Endothelial cell of umbilical vein (primary cell): ENCODE results near the gene CCDC86.

ENCODE experiments used
- CTCF ChIP-seq, 2 donors: IDR thresholded peaks; 1 replicate in 1 of 2; 2 replicates in 1 of 2; pipeline ENCODE4 v1.5.1; 2011; ENCODE audit warnings: low read length in 2 of 2, mild to moderate bottlenecking in 2 of 2, moderate library complexity in 2 of 2, control low read depth in 1 of 2, inconsistent platforms in 1 of 2, low read depth in 1 of 2; ENCODE audit not compliant: insufficient read depth in 1 of 2; ENCODE audit errors: extremely low read depth in 1 of 2
- EZH2 ChIP-seq: IDR thresholded peaks from 2 replicates; pipeline ENCODE4 v1.6.1; 2012; ENCODE audit warnings: borderline replicate concordance, low read depth, mild to moderate bottlenecking, moderate library complexity, low read length, inconsistent platforms; ENCODE audit not compliant: severe bottlenecking
- GATA2 ChIP-seq: IDR thresholded peaks from 2 replicates; pipeline ENCODE4 v1.7.0; 2011; ENCODE audit warnings: low read depth, mild to moderate bottlenecking, moderate library complexity, mixed read lengths, low read length; ENCODE audit not compliant: insufficient read length, insufficient read depth
- JUN ChIP-seq: IDR thresholded peaks from 2 replicates; pipeline ENCODE4 v1.6.1; 2011; ENCODE audit warnings: borderline replicate concordance, low read depth; ENCODE audit not compliant: insufficient read length, insufficient read depth
- MAX ChIP-seq: IDR thresholded peaks from 2 replicates; pipeline ENCODE4 v1.6.1; 2011; ENCODE audit not compliant: insufficient read depth, insufficient read length
- POLR2A ChIP-seq: IDR thresholded peaks from 2 replicates; pipeline ENCODE4 v1.6.1; 2012; ENCODE audit warnings: low read depth, mild to moderate bottlenecking, control low read depth, low read length
- POLR2AphosphoS5 ChIP-seq: IDR thresholded peaks from 2 replicates; pipeline ENCODE4 v1.6.1; 2012; ENCODE audit warnings: low read depth, mild to moderate bottlenecking, control low read depth, low read length, moderate library complexity; ENCODE audit not compliant: insufficient read depth

- TF ChIP-seq MAX (no peak), CTCF (IDR thresholded peaks at IDR 0.05; ENCODE audit: extremely low read depth in 1 of 2, insufficient read depth in 1 of 2, low read depth in 1 of 2, low read length in 2 of 2) (no peak), JUN (no peak), POLR2A (no peak), EZH2 (no peak), POLR2AphosphoS5 (no peak), GATA2 (no peak)
Observed at GRCh38 chr11:60879971-60880588, 38.2 kb downstream of the CCDC86 start.
